SJCRH30 (cell line): ENCODE results near the gene DHRSX. TPM values are rescaled to one million over a fixed set of nuclear protein-coding genes. Genes with fewer than 3 reads are reported as not detected.
A peak's percentile ranks its signal among the peaks of the same experiment; 100 is the strongest.
"Not testable (repeated sequence)": the region's sequence is repeated elsewhere in the genome, so short reads cannot be mapped to it uniquely, and the experiment has no call there.

Experiments
- DNase-seq, 2 experiments: peaks; one replicate each; pipeline ENCODE4 v3.0.0-alpha.2; 2015 to 2020
- H3K27ac ChIP-seq: fragments of 250-450 bp; sonication (Bioruptor Pico); 2 replicates; pipeline ENCODE4 v1.5.1; 2020; ENCODE audit warnings: mild to moderate bottlenecking, moderate library complexity
- H3K27me3 ChIP-seq: fragments of 250-450 bp; sonication (Bioruptor Pico); 2 replicates; pipeline ENCODE4 v1.5.1; 2020; ENCODE audit warnings: mild to moderate bottlenecking, moderate library complexity
- H3K36me3 ChIP-seq: fragments of 250-450 bp; sonication (Bioruptor Pico); 2 replicates; pipeline ENCODE4 v1.5.1; 2020; ENCODE audit warnings: mild to moderate bottlenecking, moderate library complexity
- H3K4me1 ChIP-seq: fragments of 250-450 bp; sonication (Bioruptor Pico); 2 replicates; pipeline ENCODE4 v1.5.1; 2020; ENCODE audit warnings: mild to moderate bottlenecking, moderate library complexity
- H3K4me3 ChIP-seq: fragments of 250-450 bp; sonication (Bioruptor Pico); 2 replicates; pipeline ENCODE4 v1.5.1; 2020; ENCODE audit warnings: mild to moderate bottlenecking, moderate library complexity
- H3K9me3 ChIP-seq: fragments of 250-450 bp; sonication (Bioruptor Pico); replicated peaks from 2 replicates; pipeline ENCODE4 v1.5.1; 2020; ENCODE audit warnings: mild to moderate bottlenecking, moderate library complexity
- total RNA-seq: library from RNA; depleted of rRNA; stranded (reverse); fragments of >200 nt; shearing (Covaris generic); gene quantifications from 2 replicates; pipeline ENCODE4 v1.2.3, GENCODE V29; 2014

DHRSX gene
- total RNA-seq, 1 experiment from 2014 or later: 12.0 TPM

DNA sequence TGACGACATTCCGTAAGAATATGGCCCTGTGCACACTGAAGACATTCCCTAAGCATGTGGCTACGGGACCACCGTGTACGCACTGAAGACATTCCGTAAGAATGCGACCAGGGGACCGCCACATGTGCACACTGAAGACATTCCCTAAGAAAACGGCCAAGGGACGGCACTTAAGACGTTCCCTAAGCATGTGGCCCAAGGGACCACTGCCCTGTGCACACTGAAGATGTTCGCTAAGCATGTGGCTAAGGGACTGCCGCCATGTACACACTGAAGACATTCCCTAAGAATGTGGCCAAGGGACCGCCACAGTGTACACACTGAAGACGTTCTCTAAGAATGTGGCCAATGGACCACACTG, 21.4 kb downstream of the DHRSX start:
- Histone ChIP-seq H3K4me3 (no peak overlapping the region), H3K36me3 (no peaks in the 10 kb centered on the region; the same call in 1 of the 2 replicates), H3K27ac (no peak overlapping the region), H3K4me1 (peaks cover 9% of the 10 kb centered on the region), H3K9me3 (no peaks in the 10 kb centered on the region), H3K27me3 (no peaks in the 10 kb centered on the region)
- no peak for DNase-seq

DNA sequence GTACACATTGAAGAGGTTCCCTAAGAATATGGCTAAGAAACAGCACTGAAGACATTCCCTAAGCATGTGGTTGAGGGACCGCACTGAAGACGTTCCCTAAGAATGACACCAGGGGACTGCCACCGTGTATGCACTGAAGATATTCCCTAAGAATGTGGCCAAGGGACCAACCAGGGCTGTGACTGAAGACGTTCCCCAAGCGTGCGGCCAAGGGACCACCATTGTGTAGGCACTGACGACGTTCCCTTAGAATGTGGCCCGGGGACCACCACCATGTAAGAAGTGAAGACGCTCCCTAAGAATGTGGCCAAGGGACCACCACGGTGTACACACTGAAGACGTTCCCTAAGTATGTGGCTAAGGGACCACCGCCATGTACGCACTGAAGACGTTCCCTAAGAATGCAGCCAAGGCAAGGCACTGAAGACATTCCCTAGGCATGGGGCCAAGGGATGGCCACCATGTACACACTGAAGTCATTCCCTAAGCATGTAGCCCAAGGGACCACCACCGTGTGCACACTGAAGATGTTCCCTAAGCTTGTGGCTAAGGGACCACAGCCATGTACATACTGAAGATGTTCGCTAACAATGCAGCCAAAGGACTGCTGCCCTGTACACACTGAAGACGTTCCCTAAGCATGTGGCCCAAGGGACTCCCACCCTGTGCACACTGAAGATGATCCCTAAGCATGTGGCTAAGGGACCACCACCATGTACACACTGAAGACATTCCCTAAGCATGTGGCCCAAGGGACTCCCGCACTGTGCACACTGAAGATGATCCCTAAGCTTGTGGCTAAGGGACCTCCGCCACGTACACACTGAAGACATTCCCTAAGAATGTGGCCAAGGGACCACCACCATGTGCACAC, 22.0 kb downstream of the DHRSX start:
- Histone ChIP-seq H3K4me3 (no peak overlapping the region), H3K4me1 (peaks cover 6% of the 10 kb centered on the region), H3K9me3 (no peaks in the 10 kb centered on the region), H3K27me3 (no peaks in the 10 kb centered on the region), H3K36me3 (no peaks in the 10 kb centered on the region; the same call in 1 of the 2 replicates), H3K27ac (no peak overlapping the region)
- no peak for DNase-seq

- not testable (repeated sequence) for H3K27ac ChIP-seq, H3K4me1 ChIP-seq, H3K4me3 ChIP-seq, H3K27me3 ChIP-seq, DNase-seq, H3K9me3 ChIP-seq, H3K36me3 ChIP-seq
Observed at GRCh38 chrX:2477313-2477712, 23.5 kb downstream of the DHRSX start.

GRCh38 chrX:2474963-2475726, 25.6 kb downstream of the DHRSX start:
- DNase-seq: no peak
- H3K9me3 ChIP-seq: no peaks in the 10 kb centered on the region
- H3K27me3 ChIP-seq: no peaks in the 10 kb centered on the region
- no peak overlapping the region for H3K4me3 ChIP-seq
- no peak overlapping the region for H3K27ac ChIP-seq
- H3K4me1 ChIP-seq: no peaks in the 10 kb centered on the region
- no peaks in the 10 kb centered on the region for H3K36me3 ChIP-seq

- no peak overlapping the region for H3K27ac ChIP-seq
- H3K4me3 ChIP-seq: no peak overlapping the region
- H3K36me3 ChIP-seq: no peaks in the 10 kb centered on the region
- DNase-seq: no peak
- H3K27me3 ChIP-seq: no peaks in the 10 kb centered on the region
- no peaks in the 10 kb centered on the region for H3K4me1 ChIP-seq
- no peaks in the 10 kb centered on the region for H3K9me3 ChIP-seq
Observed at GRCh38 chrX:2474280-2474962, 26.4 kb downstream of the DHRSX start.

- H3K27me3 ChIP-seq, H3K27ac ChIP-seq, DNase-seq, H3K4me3 ChIP-seq, H3K36me3 ChIP-seq, H3K9me3 ChIP-seq, H3K4me1 ChIP-seq: not testable (repeated sequence)
Observed at GRCh38 chrX:2473064-2473463, 27.7 kb downstream of the DHRSX start.

DNA sequence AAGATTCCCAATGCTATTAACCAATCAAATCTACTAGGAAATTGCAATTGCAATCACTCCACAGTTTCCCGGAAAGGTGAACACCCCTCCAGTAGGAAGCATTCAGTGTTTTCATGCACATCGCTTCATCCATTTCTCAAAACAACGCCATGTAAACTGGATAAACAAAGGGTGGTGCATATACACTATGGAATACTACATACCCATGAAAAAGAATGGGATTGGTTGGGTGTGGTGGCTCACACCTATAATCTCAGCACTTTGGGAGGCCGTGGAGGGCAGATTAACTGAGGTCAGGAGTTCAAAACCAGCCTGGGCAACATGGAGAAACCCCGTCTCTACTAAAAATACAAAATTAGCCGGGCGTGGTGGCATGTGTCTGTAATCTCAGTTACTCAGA, 29.1 kb downstream of the DHRSX start:
- no peak for DNase-seq
- no peaks in the 10 kb centered on the region for H3K36me3 ChIP-seq
- H3K4me1 ChIP-seq: no peaks in the 10 kb centered on the region
- no peaks in the 10 kb centered on the region for H3K9me3 ChIP-seq
- H3K27ac ChIP-seq: peak overlapping the region; percentile 6
- no peaks in the 10 kb centered on the region for H3K27me3 ChIP-seq
- H3K4me3 ChIP-seq: no peak overlapping the region

DNA sequence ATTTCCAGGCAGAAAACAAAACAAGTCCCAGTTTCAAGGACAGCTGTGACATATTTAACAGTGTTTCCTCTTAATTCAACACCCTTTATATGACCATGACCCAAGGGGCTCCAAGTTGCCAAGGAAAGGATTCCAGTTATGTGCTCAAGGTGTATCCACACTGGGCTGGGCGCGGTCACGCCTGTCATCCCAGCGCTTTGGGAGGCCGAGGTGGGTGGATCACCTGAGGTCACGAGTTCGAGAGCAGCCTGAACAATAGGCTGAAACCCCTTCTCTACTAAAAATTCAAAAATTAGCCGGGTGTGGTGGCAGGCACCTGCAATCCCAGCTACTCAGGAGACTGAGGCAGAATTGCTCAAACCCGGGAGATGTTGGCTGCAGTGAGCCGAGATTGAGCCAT, 29.6 kb downstream of the DHRSX start:
- not testable (repeated sequence) for H3K9me3 ChIP-seq, H3K27ac ChIP-seq, DNase-seq

DNA sequence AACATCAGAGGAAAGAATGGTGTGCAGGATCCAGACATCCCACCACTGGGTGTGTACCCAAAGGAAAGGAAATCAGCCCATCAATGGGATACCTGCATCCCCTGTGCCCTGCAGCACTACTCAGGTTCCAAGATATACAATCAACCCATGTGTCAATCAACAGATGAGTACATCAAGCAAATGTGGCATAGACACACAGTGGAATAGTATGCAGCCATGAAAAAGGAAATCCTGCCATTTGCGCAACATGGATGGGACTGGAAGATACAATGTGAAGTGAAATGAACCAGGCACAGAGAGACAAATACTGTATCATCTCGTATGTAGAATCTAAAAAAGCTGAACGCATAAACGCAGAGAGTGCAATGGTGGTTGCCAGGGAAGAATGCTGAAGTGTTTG, 30.9 kb downstream of the DHRSX start:
- not testable (repeated sequence) for DNase-seq, H3K27me3 ChIP-seq, H3K4me1 ChIP-seq, H3K36me3 ChIP-seq, H3K27ac ChIP-seq, H3K9me3 ChIP-seq, H3K4me3 ChIP-seq

More for the DNA sequence above, 29.6 kb downstream of the DHRSX start:
- not testable (repeated sequence) for H3K27me3 ChIP-seq, H3K4me1 ChIP-seq, H3K36me3 ChIP-seq, H3K4me3 ChIP-seq

DNA sequence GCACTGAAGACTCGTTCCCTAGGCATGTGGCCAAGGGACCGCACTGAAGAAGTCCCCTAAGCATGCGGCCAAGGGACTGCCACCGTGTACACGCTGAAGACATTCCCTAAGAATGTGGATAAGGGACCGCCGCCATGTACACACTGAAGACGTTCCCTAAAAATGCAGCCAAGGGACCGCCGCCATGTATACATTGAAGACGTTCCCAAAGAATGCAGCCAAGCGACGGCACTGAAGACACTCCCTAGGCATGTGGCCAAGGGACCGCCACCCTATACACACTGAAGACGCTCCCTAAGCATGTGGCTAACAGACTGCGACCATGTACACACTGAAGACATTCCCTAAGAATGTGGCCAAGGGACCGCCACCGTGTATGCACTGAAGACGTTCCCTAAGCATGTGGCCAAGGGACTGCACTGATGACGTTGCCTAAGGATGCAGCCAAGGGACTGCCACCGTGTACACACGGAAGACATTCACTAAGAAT, 31.5 kb downstream of the DHRSX start:
- DNase-seq: no peak
- H3K4me1 ChIP-seq: peaks cover 2% of the 10 kb centered on the region; the same call in 1 of the 2 replicates
- H3K27me3 ChIP-seq: no peaks in the 10 kb centered on the region
- H3K9me3 ChIP-seq: no peaks in the 10 kb centered on the region
- H3K27ac ChIP-seq: no peak overlapping the region
- no peak overlapping the region for H3K4me3 ChIP-seq
- H3K36me3 ChIP-seq: no peaks in the 10 kb centered on the region

GRCh38 chrX:2468261-2469195, 32.2 kb downstream of the DHRSX start:
- DNase-seq: no peak
- Histone ChIP-seq H3K36me3 (no peaks in the 10 kb centered on the region), H3K9me3 (no peaks in the 10 kb centered on the region), H3K4me3 (no peak overlapping the region), H3K27ac (no peak overlapping the region), H3K27me3 (no peaks in the 10 kb centered on the region), H3K4me1 (peaks cover 2% of the 10 kb centered on the region; the same call in 1 of the 2 replicates)

DNA sequence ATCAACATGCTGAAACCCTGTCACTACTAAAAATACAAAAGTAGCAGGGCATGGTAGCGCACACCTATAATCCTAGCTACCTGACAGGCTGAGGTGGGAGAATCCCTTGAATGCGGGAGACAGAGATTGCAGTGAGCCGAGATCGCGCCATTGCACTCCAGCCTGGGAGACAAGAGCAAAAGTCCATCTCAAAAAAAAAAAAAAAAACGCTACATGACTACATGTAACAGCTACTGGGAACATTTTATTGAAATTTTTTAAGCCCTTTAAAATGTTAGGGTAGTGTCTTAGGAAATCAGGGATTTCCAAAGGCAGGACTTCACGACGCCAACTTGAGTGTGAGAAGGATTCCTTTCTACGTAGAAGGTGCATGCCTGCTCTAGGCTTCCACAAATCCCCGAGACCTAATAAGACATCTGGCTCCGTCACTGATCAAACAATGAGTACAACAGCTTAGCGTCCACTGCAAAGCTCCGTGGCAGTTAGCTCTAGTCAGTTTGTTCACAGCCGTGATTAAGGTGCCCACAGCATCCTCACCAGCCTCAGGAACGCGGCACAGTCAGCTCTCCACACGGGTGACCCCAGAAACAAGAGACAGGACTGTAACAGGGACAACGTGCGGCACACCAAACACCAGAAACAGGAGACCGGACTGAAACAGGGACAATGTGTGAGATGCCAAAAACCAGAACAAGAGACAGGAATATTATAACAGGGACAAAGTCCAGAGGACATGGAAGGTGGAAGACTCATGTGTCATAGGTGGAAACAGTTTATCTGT, 33.7 kb downstream of the DHRSX start:
- H3K27me3 ChIP-seq: no peaks in the 10 kb centered on the region
- no peak overlapping the region for H3K4me3 ChIP-seq
- DNase-seq: no peak
- H3K4me1 ChIP-seq: peaks cover 2% of the 10 kb centered on the region; the same call in 1 of the 2 replicates
- H3K9me3 ChIP-seq: no peaks in the 10 kb centered on the region
- H3K36me3 ChIP-seq: no peaks in the 10 kb centered on the region
- H3K27ac ChIP-seq: no peak overlapping the region

GRCh38 chrX:2464677-2465166, 36.1 kb downstream of the DHRSX start:
- no peaks in the 10 kb centered on the region for H3K9me3 ChIP-seq
- H3K4me1 ChIP-seq: peaks cover 2% of the 10 kb centered on the region; the same call in 1 of the 2 replicates
- H3K4me3 ChIP-seq: peak overlapping the region; percentile 49
- peak; percentile 87 to 88 for DNase-seq
- peak overlapping the region; percentile 35 for H3K27ac ChIP-seq
- no peaks in the 10 kb centered on the region for H3K27me3 ChIP-seq
- H3K36me3 ChIP-seq: no peaks in the 10 kb centered on the region
